Gastroesophageal sphincter (tissue), 4 donors: ENCODE data around the gene GALNT10. TPM values are rescaled to one million over a fixed set of nuclear protein-coding genes. Genes with fewer than 3 reads are reported as not detected.

Source experiments
- ATAC-seq: fragments of 150-250 bp; one replicate; pipeline ENCODE4 v1.9.1; 2016; ENCODE audit warnings: mild to moderate bottlenecking, moderate library complexity
- H3K27ac ChIP-seq, 4 donors: fragments of 200-600 bp; sonication (generic) in 3 of 4; 1 replicate in 3 of 4; 2 replicates in 1 of 4; pipeline ENCODE4 v1.5.1; 2016 to 2019
- H3K27me3 ChIP-seq: fragments of 200-600 bp; sonication (generic); one replicate; pipeline ENCODE4 v1.5.1; 2019
- H3K36me3 ChIP-seq, 2 donors: fragments of 200-600 bp; sonication (generic); one replicate each; pipeline ENCODE4 v1.5.1; 2019; ENCODE audit warnings: control low read depth in 1 of 2
- H3K4me1 ChIP-seq, 3 donors: fragments of 200-600 bp; sonication (generic); 1 replicate in 2 of 3; 2 replicates in 1 of 3; pipeline ENCODE4 v1.5.1; 2016 to 2019; ENCODE audit warnings: control low read depth in 2 of 3
- H3K4me3 ChIP-seq, 2 donors: fragments of 200-600 bp; sonication (generic); one replicate each; pipeline ENCODE4 v1.5.1; 2019; ENCODE audit warnings: mild to moderate bottlenecking in 1 of 2, moderate library complexity in 1 of 2
- H3K9me3 ChIP-seq, 3 donors: fragments of 200-600 bp; sonication (generic); one replicate each; pipeline ENCODE4 v1.5.1; 2017 to 2019; ENCODE audit warnings: control low read depth in 2 of 3
- EP300 ChIP-seq: sonication (generic); formaldehyde crosslinking; IDR thresholded peaks from one replicate; pipeline ENCODE4 v1.6.1; 2017; ENCODE audit warnings: antibody characterized with exemption, mild to moderate bottlenecking
- POLR2A ChIP-seq, 2 donors: fragments of 450-650 bp; IDR thresholded peaks; one replicate each; pipeline ENCODE4 v1.6.1; 2017; ENCODE audit warnings: antibody characterized with exemption in 2 of 2, mild to moderate bottlenecking in 2 of 2, moderate library complexity in 1 of 2
- POLR2AphosphoS5 ChIP-seq: sonication (generic); formaldehyde crosslinking; IDR thresholded peaks from one replicate; pipeline ENCODE4 v1.6.1; 2017; ENCODE audit warnings: antibody characterized with exemption
- WGBS, 2 donors: methylation state at CpG; one replicate each; pipeline ENCODE4 v1.1.5; 2018; ENCODE audit warnings: low coverage in 1 of 2; 5-methylcytosine and 5-hydroxymethylcytosine counted together
- total RNA-seq, 4 donors: library from RNA; depleted of rRNA; stranded (reverse); fragments of >200 nt; gene quantifications; one replicate each; pipeline ENCODE4 v1.1.0, GENCODE V29; 2016
- TF ChIP-seq, protein P1 (sequence below), 4 experiments: fragments of 200-600 bp in 2 of 4; fragments of 450-650 bp in 2 of 4; sonication (generic) in 1 of 4; IDR thresholded peaks; one replicate each; pipeline ENCODE4 v1.5.1; 2017 to 2019; ENCODE audit warnings: antibody characterized with exemption in 4 of 4, mild to moderate bottlenecking in 2 of 4, moderate library complexity in 2 of 4

The GALNT10 gene
- total RNA-seq, 4 donors from 2014 or later = 19.1 to 49.1 (median 34.0) TPM

GRCh38 chr5:154408811-154409210 lies 218.3 kb downstream of the GALNT10 start:
- no peak for ATAC-seq
- no peak overlapping the region for H3K27ac ChIP-seq
- no peak for TF ChIP-seq POLR2A (IDR thresholded peaks at IDR 0.05)
- no peaks in the 10 kb centered on the region for H3K27me3 ChIP-seq
- H3K4me1 ChIP-seq = peaks cover 0 to 10% (median 6%) of the 10 kb centered on the region in 3 donors
- peaks cover 0 to 48% of the 10 kb centered on the region in 2 donors for H3K36me3 ChIP-seq
- no peak overlapping the region for H3K4me3 ChIP-seq
- no peaks in the 10 kb centered on the region for H3K9me3 ChIP-seq
- WGBS, 2 donors = 89 to 100% methylated on average over 3 of the region's 6 CpGs

DNA sequence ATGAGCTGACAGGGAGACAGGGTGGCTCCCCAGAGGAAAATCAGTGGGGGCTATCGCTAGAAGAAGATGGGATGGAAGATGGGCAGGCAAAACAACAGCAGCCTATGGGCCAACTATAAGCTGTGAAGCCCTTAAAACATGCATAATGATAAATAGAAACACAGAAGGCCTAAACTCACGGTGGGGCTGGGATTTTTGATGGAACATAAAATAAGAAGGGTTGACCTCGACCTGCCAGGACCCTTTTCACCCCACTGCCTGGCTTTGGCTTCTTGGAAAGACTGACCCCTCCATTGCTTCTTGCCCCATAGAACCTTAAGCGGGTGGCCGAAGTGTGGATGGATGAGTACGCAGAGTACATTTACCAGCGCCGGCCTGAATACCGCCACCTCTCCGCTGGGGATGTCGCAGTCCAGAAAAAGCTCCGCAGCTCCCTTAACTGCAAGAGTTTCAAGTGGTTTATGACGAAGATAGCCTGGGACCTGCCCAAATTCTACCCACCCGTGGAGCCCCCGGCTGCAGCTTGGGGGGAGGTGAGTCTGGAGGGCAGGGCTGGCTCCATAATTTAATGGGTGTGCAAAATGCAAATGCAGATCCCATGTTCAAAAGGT lies 218.8 kb downstream of the GALNT10 start:
- peaks cover 0 to 48% of the 10 kb centered on the region in 2 donors for H3K36me3 ChIP-seq
- ATAC-seq = no peak
- H3K27me3 ChIP-seq = no peaks in the 10 kb centered on the region
- 88 to 100% methylated on average over 2 to 15 of the region's 15 CpGs for WGBS, 2 donors
- H3K4me3 ChIP-seq = no peak overlapping the region
- TF ChIP-seq EP300 (no peak), POLR2AphosphoS5 (no peak), POLR2A (IDR thresholded peaks at IDR 0.05) (no peak)
- TF ChIP-seq, protein P1, sequence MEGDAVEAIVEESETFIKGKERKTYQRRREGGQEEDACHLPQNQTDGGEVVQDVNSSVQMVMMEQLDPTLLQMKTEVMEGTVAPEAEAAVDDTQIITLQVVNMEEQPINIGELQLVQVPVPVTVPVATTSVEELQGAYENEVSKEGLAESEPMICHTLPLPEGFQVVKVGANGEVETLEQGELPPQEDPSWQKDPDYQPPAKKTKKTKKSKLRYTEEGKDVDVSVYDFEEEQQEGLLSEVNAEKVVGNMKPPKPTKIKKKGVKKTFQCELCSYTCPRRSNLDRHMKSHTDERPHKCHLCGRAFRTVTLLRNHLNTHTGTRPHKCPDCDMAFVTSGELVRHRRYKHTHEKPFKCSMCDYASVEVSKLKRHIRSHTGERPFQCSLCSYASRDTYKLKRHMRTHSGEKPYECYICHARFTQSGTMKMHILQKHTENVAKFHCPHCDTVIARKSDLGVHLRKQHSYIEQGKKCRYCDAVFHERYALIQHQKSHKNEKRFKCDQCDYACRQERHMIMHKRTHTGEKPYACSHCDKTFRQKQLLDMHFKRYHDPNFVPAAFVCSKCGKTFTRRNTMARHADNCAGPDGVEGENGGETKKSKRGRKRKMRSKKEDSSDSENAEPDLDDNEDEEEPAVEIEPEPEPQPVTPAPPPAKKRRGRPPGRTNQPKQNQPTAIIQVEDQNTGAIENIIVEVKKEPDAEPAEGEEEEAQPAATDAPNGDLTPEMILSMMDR (IDR thresholded peaks at IDR 0.05) = no peak
- H3K9me3 ChIP-seq = no peaks in the 10 kb centered on the region
- H3K27ac ChIP-seq = no peak overlapping the region
- peaks cover 0 to 10% (median 6%) of the 10 kb centered on the region in 3 donors for H3K4me1 ChIP-seq

DNA sequence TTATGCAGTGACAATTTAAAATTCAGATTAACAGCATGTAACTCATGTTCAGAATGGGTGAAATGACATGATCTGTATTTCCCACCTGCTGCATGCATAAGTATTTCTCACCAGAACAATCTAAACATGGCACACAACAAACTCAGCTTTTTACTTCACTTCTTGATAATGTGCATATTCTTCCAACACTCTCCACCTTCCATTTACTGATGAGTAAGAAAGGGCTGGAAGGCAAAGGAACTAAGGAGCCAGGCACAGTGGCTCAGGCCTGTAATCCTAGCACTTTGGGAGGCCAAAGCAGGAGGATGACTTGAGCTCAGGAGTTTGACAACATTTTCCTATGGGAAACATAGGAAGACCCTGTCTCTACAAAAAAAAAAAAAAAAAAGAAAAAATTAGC lies 219.5 kb downstream of the GALNT10 start:
- Histone ChIP-seq H3K27ac (no peak overlapping the region), H3K4me1 (peaks cover 0 to 6% (median 4%) of the 10 kb centered on the region in 3 donors), H3K27me3 (no peaks in the 10 kb centered on the region), H3K9me3 (no peaks in the 10 kb centered on the region), H3K36me3 (peaks cover 0 to 53% of the 10 kb centered on the region in 2 donors), H3K4me3 (no peak overlapping the region)
- no peak for ATAC-seq
- TF ChIP-seq, protein P1 (IDR thresholded peaks at IDR 0.05) = no peak
- no peak for TF ChIP-seq POLR2A (IDR thresholded peaks at IDR 0.05)
- TF ChIP-seq EP300 = no peak
- no peak for TF ChIP-seq POLR2AphosphoS5

GRCh38 chr5:154410786-154411185 lies 220.3 kb downstream of the GALNT10 start:
- H3K36me3 ChIP-seq = peaks cover 0 to 60% of the 10 kb centered on the region in 2 donors
- no peak for ATAC-seq

DNA sequence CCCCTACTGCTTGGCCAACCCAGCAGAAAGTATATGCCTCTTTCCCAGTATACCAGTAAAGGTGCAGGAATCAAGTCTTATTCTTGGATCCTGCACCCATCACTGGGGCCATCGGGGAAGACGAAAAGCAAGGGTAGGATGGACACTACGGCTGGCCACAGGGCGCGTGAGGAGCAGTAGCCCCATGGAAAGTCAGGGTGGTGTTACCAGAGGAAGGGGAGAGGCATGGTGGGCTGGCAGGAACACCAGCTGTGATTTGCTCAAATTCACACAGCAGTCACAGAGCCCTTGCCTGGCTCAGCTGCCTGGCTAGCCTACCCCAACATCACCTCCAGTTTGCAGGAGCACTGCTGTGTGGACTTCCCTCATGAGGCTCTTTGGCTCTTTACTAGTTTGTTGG lies 220.8 kb downstream of the GALNT10 start:
- H3K27me3 ChIP-seq = no peaks in the 10 kb centered on the region
- H3K4me3 ChIP-seq = no peak overlapping the region
- TF ChIP-seq POLR2A (IDR thresholded peaks at IDR 0.05) (no peak), POLR2AphosphoS5 (no peak), EP300 (no peak)
- TF ChIP-seq, protein P1 (IDR thresholded peaks at IDR 0.05) = no peak
- WGBS, 2 donors = no CpG with 5 or more reads among the region's 5 CpGs
- H3K36me3 ChIP-seq = peaks cover 0 to 65% of the 10 kb centered on the region in 2 donors
- H3K27ac ChIP-seq = no peak overlapping the region
- no peaks in the 10 kb centered on the region for H3K4me1 ChIP-seq
- ATAC-seq = no peak
- no peaks in the 10 kb centered on the region for H3K9me3 ChIP-seq

More at GRCh38 chr5:154410786-154411185, 220.3 kb downstream of the GALNT10 start:
- Histone ChIP-seq H3K27ac (no peak overlapping the region), H3K4me3 (no peak overlapping the region), H3K4me1 (no peaks in the 10 kb centered on the region), H3K9me3 (no peaks in the 10 kb centered on the region), H3K27me3 (no peaks in the 10 kb centered on the region)
- TF ChIP-seq POLR2AphosphoS5 = no peak
- no peak for TF ChIP-seq EP300
- no peak for TF ChIP-seq POLR2A (IDR thresholded peaks at IDR 0.05)
- WGBS, 2 donors = 100% methylated on average over 2 of the region's 6 CpGs; no CpG with 5 or more reads in 1 of the 2 donors

- Histone ChIP-seq H3K27ac (no peak overlapping the region), H3K36me3 (peaks cover 0 to 75% of the 10 kb centered on the region in 2 donors), H3K27me3 (no peaks in the 10 kb centered on the region), H3K4me3 (no peak overlapping the region), H3K4me1 (no peaks in the 10 kb centered on the region), H3K9me3 (no peaks in the 10 kb centered on the region)
- no peak for ATAC-seq
- 83 to 100% methylated on average over 1 to 2 of the region's 3 CpGs for WGBS, 2 donors
- no peak for TF ChIP-seq EP300
- TF ChIP-seq, protein P1 (IDR thresholded peaks at IDR 0.05) = no peak
- no peak for TF ChIP-seq POLR2AphosphoS5
- TF ChIP-seq POLR2A (IDR thresholded peaks at IDR 0.05) = no peak
Observed at GRCh38 chr5:154412316-154412715, 221.8 kb downstream of the GALNT10 start.
